Right forelimb (tissue), 1 donor: Measurements from ENCODE around the gene TNS1.

Source experiments
- DNase-seq: peaks from one replicate; pipeline ENCODE4 v3.0.0-alpha.2; 2018

TNS1 gene

DNA sequence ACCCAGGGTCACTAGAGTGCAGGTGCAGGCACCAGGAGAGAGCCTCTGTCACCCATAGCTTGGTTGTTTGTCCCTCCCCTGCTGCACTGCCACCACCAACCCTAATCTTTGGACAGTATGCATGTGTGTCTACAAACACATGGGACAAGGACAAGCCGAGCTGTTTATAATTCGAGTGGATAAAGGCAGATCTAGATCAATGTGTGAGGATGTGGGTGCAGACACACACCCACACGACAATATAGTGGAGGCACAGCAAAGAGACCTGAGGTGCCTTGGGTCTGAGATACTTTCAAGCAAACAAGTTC, 199.2 kb downstream of the TNS1 start:
- peak; percentile 20 for DNase-seq

GRCh38 chr2:217802876-217803652, 199.7 kb downstream of the TNS1 start:
- peak; percentile 32 for DNase-seq

DNA sequence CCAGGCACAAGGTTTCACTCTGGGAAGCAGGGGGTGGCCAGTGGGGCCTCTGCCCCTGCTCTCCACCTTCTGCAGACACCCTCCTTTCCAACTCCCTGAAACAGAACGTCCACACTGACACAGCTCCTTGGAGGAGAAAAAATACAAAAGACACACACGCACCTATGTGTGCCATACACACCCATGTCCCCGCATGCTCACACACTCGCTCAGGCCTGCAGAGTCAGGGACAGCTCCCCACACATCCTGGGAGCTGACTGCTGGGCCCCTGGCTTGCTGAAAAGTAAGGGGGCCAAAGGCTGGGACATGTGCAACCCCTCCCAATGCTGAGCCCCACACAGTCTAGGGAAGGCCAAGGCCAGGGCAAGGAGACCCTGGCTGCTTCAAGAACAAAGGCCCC, 200.5 kb downstream of the TNS1 start:
- peak; percentile 39 for DNase-seq

- DNase-seq: peak; percentile 39
These were observed 201.1 kb downstream of the TNS1 start for GRCh38 chr2:217801711-217802110.

GRCh38 chr2:217801115-217801531, 201.7 kb downstream of the TNS1 start:
- DNase-seq: peak; percentile 43

DNA sequence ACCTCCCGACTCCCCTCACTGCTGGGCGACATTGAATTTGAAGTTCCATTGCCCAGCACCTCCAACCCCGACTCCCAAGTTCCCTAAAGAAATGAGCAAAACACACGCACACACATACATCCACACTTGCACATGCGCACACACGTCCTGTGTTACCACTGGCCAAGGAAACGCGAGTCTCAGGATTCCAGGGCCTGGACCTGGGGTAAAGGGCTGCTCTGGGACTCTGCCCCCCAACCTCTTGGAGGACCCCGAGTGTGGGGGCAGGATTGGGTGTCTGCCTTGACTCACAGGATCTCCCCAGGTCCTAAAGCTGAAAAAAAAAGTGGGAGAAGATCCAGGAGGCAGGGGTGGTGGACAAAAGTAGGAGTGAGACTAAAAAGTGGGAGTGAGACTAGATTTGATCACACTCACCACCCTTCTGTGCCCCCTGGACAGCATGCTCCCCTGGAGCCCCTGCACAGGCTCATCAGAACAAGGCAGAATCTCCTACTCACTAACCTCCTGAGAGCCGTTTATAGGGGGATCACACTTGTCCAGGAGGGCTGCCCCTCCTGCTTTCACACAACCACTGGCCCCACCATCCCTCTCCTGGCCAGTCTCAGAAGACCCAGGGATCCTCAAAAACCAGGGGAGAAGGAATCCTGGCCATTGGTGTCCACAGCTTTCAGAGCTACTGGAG, 202.2 kb downstream of the TNS1 start:
- DNase-seq: peak; percentile 31

DNA sequence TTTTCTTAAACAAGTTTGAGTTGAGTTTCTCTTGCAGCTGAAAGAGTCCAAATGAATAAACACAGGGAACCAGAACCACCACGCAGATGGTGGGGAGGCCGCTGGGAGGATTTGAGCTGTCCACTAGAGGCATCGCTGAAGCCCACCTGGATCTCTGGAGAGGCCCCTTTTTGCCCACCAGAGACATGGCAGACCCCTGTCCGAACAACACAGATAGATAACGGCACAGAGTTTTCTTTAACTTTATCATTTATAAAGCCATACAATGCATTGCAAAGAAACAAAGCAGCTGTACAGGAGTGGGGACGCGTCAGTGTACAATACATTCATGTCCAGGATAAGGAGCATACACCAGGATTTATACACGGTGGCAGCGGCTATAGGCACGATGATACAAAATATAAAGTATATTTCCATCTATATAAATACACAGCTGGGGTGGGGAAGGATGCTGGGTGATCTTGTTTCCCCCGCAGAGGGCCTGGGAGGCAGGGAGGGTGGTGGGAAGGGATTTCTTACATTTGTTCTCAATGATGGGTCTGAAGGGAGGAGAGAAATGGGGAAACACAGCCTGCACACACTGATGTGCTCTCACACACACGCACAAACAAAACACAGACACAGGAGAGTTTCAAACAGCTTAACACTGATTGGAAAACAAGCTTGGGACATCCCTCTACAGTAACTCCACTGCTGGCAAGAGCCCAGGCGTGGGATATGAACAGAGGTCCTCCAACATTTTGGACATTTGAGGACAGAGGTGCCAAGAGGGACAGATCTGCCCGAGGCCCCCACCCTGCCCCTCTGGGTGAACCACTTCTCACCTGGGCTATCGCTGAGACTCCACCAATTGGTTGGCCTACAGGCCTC, 203.0 kb downstream of the TNS1 start:
- peak; percentile 41 for DNase-seq

- DNase-seq: peak; percentile 40
These were observed 203.8 kb downstream of the TNS1 start for GRCh38 chr2:217798743-217799562.

GRCh38 chr2:217798191-217798590, 204.6 kb downstream of the TNS1 start:
- DNase-seq: no peak

- no peak for DNase-seq
These were observed 205.1 kb downstream of the TNS1 start for GRCh38 chr2:217797661-217798069.

DNA sequence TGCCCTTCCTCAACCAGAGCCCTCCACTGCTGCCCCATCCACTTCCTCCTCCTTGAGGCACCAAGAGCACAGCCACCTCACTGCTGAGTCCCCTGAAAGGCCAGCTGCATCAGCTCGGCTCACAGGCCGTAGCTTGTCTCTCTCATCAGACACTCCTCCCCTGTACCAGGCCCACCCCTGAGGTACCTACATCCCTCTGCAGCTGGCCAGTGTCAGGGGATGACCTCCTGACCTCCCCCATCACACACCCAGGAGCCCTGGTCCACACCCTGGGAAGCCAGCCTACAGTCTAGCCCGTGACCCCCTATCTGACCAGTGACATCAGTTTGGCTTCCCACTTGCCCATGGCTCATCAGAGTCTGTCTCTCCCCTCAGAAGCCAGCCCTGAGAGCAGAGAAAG, 205.6 kb downstream of the TNS1 start:
- DNase-seq: no peak

- no peak for DNase-seq
These were observed 206.9 kb downstream of the TNS1 start for GRCh38 chr2:217795706-217796465.

DNA sequence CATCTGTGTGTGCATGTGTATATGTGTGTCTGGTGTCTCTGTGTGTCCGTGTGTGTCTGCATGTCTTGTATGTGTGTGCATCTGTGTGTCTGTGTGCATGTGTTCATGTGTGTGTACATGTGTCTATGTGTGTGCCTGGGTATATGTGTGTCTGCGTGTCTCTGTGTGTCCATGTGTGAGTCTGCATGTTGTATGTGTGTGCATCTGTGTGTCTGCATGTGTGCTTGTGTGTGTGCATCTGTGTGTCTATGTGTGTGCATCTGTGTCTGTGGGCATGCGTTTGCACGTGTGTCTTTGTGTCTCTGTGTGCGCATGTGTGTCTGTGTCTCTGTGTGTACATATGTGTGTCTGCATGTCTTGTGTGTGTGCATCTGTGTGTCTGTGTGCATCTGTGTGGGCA, 207.7 kb downstream of the TNS1 start:
- DNase-seq: no peak

DNA sequence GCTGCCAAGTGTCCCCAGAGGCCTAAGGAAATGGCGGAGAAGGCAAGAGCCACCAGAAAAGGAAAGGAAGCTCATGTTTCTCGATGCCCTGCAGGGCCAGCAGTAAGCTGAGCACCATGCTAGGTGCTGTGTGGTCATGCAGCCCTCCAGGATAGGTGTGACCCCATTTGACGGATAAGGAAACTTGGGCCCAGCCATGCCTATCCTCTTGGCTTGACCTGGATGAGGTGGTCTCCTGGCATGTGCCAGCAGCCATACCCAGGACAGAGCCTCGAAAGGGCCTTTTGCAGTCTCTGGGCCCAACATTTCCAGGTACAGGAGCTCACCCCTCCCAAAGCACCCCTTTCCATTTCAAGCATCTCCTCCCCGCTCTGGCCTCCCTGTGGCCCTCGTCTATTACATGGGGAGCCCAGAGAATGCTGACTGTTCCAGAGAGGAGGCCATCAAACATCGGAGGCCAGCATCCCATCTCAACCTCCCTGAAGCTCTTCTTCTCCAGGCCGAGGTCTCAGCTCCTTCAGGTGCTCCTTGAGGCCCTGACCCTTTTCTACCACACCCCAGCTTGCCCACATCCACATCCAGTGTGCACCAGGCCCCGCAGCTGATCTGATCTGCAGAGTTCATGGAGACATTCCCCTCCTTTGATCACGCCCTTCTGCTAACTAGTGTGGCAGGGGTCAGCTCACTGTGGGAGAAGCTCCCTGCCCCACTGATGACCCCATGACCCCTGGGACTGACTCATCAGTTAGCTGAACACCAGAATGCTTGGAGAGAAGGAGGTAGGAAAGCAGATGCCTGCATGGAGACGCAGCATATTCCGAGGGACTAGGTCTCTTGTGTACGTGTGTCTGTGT, 208.4 kb downstream of the TNS1 start:
- no peak for DNase-seq

- DNase-seq: no peak
These were observed 209.1 kb downstream of the TNS1 start for GRCh38 chr2:217793566-217794132.

GRCh38 chr2:217792626-217793527, 209.9 kb downstream of the TNS1 start:
- DNase-seq: no peak

DNA sequence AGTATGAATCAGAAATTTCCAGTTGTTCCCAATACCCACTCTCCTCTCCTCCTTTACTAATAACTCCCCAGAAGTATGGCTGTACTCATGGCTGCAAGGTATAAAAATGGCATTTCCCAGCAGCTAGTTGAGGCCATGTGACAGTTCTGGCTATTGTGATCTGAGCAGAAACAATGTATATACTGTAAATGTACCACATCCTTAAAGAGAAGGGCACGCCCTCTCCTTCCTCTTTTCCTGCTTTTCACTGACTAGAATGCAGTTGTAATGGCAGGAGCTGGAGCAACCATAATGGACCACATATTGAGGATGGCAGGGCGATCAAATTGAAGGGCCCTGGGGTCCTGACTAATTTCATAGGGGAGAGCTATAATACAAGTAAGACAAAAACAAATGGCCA, 211.2 kb downstream of the TNS1 start:
- no peak for DNase-seq

GRCh38 chr2:217790681-217791392, 212.0 kb downstream of the TNS1 start:
- no peak for DNase-seq

GRCh38 chr2:217790195-217790594, 212.6 kb downstream of the TNS1 start:
- no peak for DNase-seq
